Activated T-helper 2 cell treated with anti-CD3 and anti-CD28 coated beads, Interferon-gamma antibody, Interleukin-2, Interleukin-4, amounts not matched to agents 10 μg/mL and 5 μg/mL and 100 μg/mL, durations not matched to agents 14 hours and 24 hours and 36 hours (primary cell): ENCODE results near the gene UBC. TPM values are rescaled to one million over a fixed set of nuclear protein-coding genes. Genes with fewer than 3 reads are reported as not detected.
A peak's percentile ranks its signal among the peaks of the same experiment; 100 is the strongest.
"Not testable (repeated sequence)": the region's sequence is repeated elsewhere in the genome, so short reads cannot be mapped to it uniquely, and the experiment has no call there.

Source experiments
- DNase-seq: peaks from one replicate; pipeline ENCODE4 v3.0.0; 2021; ENCODE audit warnings: low spot score
- H3K27ac Mint-ChIP-seq: one replicate; pipeline ENCODE4 v1.8.0; 2021; ENCODE audit warnings: mixed read lengths
- H3K27me3 Mint-ChIP-seq: one replicate; pipeline ENCODE4 v1.8.0; 2021; ENCODE audit warnings: low read depth, mixed read lengths
- H3K36me3 Mint-ChIP-seq: one replicate; pipeline ENCODE4 v1.8.0; 2021; ENCODE audit warnings: low read depth, mixed read lengths
- H3K4me1 Mint-ChIP-seq: one replicate; pipeline ENCODE4 v1.8.0; 2021; ENCODE audit warnings: low read depth, mixed read lengths
- H3K4me3 Mint-ChIP-seq: one replicate; pipeline ENCODE4 v1.8.0; 2021; ENCODE audit warnings: low read depth, mild to moderate bottlenecking, moderate library complexity, mixed read lengths
- H3K9me3 Mint-ChIP-seq: one replicate; pipeline ENCODE4 v1.8.0; 2021; ENCODE audit warnings: mixed read lengths
- intact Hi-C: fragments of 100-400 bp; cut with micrococcal nuclease; formaldehyde crosslinking; loops from one replicate; pipeline ENCODE4 v1.15.1; 2023
- total RNA-seq: library from RNA; stranded (reverse); gene quantifications from 2 replicates; pipeline ENCODE4 v1.2.3, GENCODE V29; 2022

UBC gene
- total RNA-seq, 1 donor from 2014 or later = 874 TPM

DNA sequence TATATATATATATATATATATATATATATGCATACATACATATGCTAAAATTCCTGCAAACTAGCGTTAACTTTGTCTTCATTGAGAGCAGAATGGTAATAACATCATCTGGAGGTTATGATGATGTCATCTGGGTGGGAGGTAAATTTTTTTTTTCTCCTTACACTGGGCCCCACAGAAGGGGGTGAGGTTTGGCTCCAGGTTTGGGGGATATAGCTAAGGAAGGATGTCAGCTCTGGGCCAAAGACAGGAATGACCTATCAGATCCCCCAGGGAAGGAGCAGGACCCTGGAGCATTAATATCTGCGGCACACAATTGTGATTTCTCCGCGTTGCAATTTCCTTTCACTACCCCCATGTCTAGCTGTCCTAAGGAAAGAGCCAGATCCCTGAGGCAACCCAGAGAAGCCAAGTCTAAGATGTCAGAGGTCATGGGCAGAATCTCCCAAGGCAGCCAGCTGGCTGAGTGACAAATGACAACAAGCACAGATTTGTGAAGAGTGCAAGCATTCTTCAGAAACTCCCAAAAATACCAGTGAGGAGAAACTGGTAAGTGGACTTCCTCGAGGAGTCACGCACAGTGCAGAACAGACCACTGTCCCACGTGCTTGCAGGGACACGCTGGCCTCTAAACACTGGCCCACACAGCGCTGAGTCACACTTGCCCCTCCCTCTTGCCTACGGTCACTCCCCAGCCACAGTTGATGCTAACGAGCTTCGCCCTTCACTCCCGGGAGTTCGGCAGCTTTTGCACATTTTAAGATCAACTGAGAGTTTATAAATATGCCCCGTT lies 9.9 kb downstream of the UBC start:
- Mint-ChIP-seq H3K27ac (no peak overlapping the region), H3K4me3 (no peak overlapping the region), H3K27me3 (peaks cover 2% of the 10 kb centered on the region), H3K9me3 (no peaks in the 10 kb centered on the region), H3K36me3 (no peaks in the 10 kb centered on the region), H3K4me1 (peaks cover 7% of the 10 kb centered on the region)
- DNase-seq = no peak
- intact Hi-C loops = no loop called here

DNA sequence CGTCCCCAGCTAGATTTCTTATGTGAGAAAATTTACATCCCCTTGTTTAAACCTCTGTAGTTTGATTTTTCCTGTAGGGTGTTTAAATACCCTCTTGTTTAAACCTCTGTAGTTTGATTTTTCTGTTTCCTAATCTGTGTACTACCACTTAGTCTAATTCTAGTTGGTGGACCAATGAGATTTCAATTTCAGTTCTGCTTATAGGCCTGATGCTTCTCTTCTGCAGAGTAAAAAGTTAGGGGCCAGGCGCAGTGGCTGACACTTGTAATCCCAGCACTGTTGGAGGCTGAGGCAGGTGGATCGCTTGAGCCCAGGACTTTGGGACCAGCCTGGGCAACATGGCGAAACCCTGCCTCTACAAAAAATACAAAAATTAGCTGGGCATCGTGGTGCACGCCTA lies 11.5 kb downstream of the UBC start:
- Mint-ChIP-seq H3K4me3 (no peak overlapping the region), H3K27me3 (peaks cover 2% of the 10 kb centered on the region), H3K9me3 (no peaks in the 10 kb centered on the region), H3K4me1 (peaks cover 19% of the 10 kb centered on the region), H3K36me3 (no peaks in the 10 kb centered on the region), H3K27ac (no peak overlapping the region)
- intact Hi-C loops = no loop called here
- no peak for DNase-seq

DNA sequence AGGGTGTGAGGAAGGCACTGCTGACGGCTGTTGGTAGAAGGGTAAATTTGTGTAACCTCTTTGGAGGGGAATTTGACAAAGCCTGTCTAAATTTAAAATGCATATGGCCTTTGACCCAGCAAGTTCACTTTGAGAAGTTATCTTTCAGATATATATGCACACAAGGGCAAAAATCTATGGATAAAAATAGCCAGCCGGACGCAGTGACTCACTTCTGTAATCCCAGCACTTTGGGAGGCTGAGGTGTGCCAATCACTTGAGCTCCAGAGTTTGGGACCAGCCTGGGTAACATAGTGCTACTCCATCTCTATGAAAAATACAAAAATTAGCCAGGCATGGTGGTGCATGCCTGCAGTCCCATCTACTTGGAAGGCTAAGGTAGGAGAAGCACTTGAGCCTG lies 13.4 kb downstream of the UBC start:
- Mint-ChIP-seq H3K4me3 (no peak overlapping the region), H3K27me3 (peaks cover 2% of the 10 kb centered on the region), H3K4me1 (peaks cover 13% of the 10 kb centered on the region), H3K27ac (no peak overlapping the region), H3K36me3 (no peaks in the 10 kb centered on the region), H3K9me3 (no peaks in the 10 kb centered on the region)
- intact Hi-C loops = no loop called here
- no peak for DNase-seq

DNA sequence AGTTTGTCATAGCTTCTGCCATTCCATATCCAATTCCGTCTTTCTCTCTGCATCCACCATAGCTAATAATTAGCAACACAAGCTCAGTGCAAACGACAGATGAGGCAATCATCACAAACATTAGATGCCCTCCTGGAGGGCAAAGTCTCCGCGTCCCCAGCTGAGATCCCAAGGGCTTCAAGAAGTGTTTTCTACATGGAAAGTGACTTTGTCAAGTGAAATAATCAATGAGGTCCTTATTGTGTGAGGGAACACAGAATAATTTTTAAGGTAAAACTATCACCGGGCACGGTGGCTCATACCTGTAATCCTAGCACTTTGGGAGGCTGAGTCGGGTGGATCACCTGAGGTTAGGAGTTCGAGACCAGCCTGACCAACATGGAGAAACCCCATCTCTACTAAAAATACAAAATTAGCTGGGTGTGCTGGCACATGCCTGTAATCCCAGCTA lies 14.1 kb downstream of the UBC start:
- H3K4me3 Mint-ChIP-seq, H3K27me3 Mint-ChIP-seq, H3K36me3 Mint-ChIP-seq, H3K9me3 Mint-ChIP-seq, H3K27ac Mint-ChIP-seq, intact Hi-C loops, DNase-seq: not testable (repeated sequence)
- peaks cover 11% of the 10 kb centered on the region for H3K4me1 Mint-ChIP-seq

DNA sequence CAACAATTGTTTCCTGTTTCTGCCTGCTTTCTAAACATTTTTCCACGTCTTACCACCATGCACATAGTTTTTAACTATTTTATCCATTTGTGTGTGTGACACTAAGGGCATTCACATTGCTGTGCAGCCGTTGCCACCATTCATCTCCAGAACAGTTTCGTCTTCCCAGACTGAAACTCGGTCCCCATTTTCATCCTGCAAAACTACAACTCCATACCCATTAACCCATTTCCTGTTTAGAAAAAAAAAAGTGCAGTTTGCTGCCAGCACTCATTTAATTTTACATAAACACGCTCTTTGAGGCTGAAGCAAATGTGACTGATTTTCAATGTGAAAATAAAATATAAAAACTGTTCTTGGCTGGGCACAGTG lies 15.5 kb downstream of the UBC start:
- no peak for DNase-seq
- H3K4me1 Mint-ChIP-seq = peaks cover 12% of the 10 kb centered on the region
- no peak overlapping the region for H3K4me3 Mint-ChIP-seq
- intact Hi-C loops = loop anchor here (2.0 to 5.0 kb wide), 2 partner anchors 37 to 124 kb away; partner anchors contain the start of gene SCARB1
- peaks cover 2% of the 10 kb centered on the region for H3K27me3 Mint-ChIP-seq
- H3K9me3 Mint-ChIP-seq = no peaks in the 10 kb centered on the region
- H3K36me3 Mint-ChIP-seq = no peaks in the 10 kb centered on the region
- no peak overlapping the region for H3K27ac Mint-ChIP-seq

DNA sequence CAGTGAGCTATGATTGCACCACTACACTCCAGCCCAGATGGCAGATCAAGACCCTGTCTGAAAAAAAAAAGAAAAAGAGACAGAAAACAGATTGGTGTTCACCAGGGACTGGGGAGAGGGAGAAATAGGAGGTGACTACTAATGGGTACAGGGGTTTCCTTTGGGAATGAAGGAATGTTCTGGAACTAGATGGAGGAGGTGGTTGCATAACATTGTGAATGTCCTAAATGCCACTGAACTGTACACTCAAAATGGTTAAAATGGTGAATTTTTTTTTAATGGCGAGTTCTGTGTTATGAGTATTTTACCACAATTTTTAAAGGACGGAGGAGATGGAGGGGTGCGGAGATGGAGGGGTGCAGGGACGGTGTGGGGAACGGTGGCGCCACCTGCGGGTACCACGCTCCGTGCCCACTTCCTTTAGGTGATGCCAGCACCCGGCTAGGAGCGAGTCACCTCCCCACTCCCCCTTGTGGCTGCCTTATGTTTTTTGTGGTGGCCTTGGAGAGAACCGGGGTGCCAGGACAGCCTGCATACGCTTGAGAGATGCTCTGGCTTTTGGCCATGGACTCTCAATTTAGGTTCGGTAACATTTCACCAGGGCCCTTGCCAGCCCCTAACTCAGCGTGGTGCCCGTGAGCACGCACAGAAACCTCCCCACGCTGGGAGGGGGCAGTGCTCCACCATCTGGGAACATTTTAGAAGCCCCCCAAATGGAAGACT lies 16.1 kb downstream of the UBC start:
- Mint-ChIP-seq H3K4me1 (peaks cover 15% of the 10 kb centered on the region), H3K36me3 (no peaks in the 10 kb centered on the region), H3K4me3 (no peak overlapping the region), H3K9me3 (no peaks in the 10 kb centered on the region), H3K27ac (no peak overlapping the region), H3K27me3 (peaks cover 2% of the 10 kb centered on the region)
- peak; percentile 42 for DNase-seq
- intact Hi-C loops = loop anchor here (2.0 to 5.0 kb wide), 2 partner anchors 36 to 124 kb away; partner anchors contain the start of gene SCARB1

DNA sequence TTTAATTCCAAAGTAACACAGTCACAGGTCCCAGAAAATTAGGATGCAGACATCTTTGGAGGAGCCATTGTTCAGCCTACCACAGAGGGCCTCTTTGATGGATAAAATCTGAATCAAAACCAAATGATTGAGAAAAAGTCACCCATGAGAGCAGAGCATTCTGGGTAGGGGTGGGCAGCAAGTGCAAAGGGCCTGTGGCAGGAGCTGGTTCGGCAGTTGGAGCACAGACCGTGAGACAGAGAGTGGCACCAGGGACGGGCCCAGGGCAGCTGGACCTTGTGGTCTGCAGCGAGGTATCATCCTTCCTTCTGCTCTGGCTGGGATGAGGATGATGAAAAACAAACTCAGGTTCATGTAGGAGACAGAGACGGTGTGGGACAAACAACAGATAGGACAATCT lies 18.0 kb downstream of the UBC start:
- Mint-ChIP-seq H3K27ac (no peak overlapping the region), H3K27me3 (peaks cover 2% of the 10 kb centered on the region), H3K36me3 (no peaks in the 10 kb centered on the region), H3K9me3 (no peaks in the 10 kb centered on the region), H3K4me1 (peaks cover 15% of the 10 kb centered on the region), H3K4me3 (no peak overlapping the region)
- intact Hi-C loops = loop anchor here (5.0 kb wide), 1 partner anchor 34 kb away; the partner anchor contains the start of gene SCARB1
- DNase-seq = no peak

DNA sequence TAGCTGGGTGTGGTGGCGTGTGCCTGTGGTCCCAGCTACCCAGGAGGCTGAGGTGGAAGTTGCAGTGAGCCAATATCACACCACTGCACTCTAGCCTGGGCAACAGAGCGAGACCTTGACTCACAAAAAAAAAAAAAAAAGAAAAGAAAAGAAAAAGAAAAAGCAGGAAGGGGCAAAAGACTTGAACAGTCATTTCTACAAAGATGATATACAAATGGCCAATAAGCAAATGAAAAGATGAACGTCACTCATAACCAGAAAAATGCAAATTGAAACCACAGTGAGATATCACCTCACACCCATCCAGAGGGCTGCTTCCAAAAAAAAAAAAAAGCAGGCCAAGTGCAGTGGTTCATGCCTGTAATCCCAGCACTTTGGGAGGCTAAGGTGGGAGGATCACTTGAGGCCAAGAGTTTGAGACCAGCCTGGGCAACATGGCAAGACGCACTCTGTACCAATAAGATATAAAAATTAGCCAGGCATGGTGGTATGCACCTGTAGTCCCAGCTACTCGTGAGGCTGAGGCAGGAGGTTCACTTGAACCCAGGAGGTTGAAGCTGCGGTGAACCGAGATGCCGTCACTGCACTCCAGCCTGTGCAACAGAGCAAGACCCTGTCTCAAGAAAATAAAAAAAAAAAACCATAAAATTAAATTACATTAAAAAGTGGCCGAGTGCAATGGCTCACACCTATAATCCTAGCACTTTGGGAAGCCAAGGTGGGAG lies 20.5 kb downstream of the UBC start:
- Mint-ChIP-seq H3K4me1 (peaks cover 13% of the 10 kb centered on the region), H3K36me3 (no peaks in the 10 kb centered on the region), H3K9me3 (no peaks in the 10 kb centered on the region), H3K4me3 (no peak overlapping the region), H3K27me3 (no peaks in the 10 kb centered on the region), H3K27ac (no peak overlapping the region)
- no peak for DNase-seq
- intact Hi-C loops = no loop called here

DNA sequence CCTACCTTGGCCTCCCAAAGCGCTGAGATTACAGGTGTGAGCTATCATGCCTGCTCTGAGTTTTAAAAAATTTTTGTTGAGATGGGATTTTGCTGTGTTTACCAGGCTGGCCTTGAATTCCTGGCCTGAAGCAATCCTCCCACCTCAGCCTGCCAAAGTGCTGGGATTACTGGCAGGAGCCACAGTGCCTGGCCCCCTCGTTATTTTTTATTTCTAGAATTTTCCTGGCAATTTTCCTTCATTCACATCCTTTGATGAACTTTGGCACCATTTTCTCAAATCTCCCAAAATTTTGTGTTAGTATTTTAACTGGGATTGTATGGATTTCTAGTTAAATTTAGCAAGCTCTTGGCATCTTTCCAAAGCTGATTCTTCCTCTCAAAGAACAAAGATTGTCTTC lies 26.2 kb downstream of the UBC start:
- Mint-ChIP-seq H3K27ac (no peak overlapping the region), H3K9me3 (no peaks in the 10 kb centered on the region), H3K27me3 (no peaks in the 10 kb centered on the region), H3K4me3 (no peak overlapping the region), H3K36me3 (no peaks in the 10 kb centered on the region), H3K4me1 (no peaks in the 10 kb centered on the region)
- intact Hi-C loops = no loop called here
- no peak for DNase-seq

DNA sequence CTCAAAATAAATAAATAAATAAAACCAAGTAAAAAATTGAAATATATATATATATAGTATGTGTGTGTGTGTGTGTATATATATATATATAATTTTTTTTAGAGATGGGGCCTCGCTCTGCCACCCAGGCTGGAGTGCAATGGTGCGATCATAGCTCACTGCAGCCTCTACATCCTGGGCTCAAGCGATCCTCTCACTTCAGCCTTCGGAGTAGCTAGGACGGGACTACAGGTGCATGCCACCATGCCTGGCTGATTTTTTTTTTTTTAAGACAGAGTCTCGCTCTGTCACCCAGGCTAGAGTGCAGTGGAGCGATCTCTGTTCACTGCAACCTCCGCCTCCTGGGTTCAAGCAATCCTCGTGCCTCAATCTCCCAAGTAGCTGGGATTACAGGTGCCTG lies 26.7 kb downstream of the UBC start:
- H3K9me3 Mint-ChIP-seq, H3K4me1 Mint-ChIP-seq, intact Hi-C loops, H3K36me3 Mint-ChIP-seq, H3K4me3 Mint-ChIP-seq, H3K27ac Mint-ChIP-seq, DNase-seq, H3K27me3 Mint-ChIP-seq: not testable (repeated sequence)

DNA sequence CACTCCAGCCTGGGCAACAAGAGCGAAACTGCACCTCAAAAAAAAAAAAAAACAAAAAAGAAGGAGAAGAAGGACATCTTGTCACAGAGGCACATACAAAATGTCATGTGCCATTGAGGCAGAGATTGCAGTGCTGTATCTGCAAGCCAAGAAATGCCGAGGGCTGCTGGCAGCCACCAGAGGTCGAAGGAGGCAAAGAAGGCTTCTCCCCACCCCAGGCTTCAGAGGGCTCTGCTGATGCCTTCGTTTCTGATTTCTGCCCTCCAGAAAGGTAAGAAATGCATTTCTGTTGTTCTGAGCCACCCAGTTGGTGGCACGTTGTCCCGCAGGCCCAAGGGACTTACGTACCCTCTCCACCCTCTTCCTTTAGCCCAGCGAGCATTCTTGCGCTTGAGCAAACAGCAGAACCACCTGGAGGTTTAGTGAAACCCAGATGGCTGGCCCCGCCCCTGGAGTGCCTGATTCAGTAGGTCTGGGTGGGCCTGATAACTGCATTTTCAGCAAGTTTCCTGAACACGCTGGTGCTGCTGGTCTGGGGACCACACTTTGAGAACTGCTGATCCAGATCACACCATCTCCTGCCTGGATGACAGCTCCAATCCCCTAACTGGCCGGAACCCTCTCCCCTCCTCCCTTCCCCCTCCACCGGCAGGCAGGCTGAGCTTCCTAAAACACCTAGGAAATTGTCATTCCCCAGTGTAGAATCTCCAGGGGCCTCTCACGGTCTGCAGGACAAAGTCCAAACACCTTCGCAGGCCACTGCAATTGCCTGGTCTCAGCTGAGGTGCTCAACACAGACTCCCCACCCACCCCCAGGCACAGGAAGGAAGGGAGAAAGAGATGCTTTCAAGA lies 29.6 kb downstream of the UBC start:
- no peaks in the 10 kb centered on the region for H3K36me3 Mint-ChIP-seq

More for the DNA sequence above, 29.6 kb downstream of the UBC start:
- Mint-ChIP-seq H3K4me3 (no peak overlapping the region), H3K4me1 (peaks cover 3% of the 10 kb centered on the region), H3K9me3 (no peaks in the 10 kb centered on the region), H3K27ac (no peak overlapping the region), H3K27me3 (peaks cover 2% of the 10 kb centered on the region)
- DNase-seq = no peak
- intact Hi-C loops = no loop called here
